Measurements from ENCODE around the gene SMOC1.

GRCh38 chr14:70033116-70033515, 153.9 kb downstream of the SMOC1 start:
- no peak for TF ChIP-seq PAX5 (IDR thresholded peaks at IDR 0.05; ENCODE audit: insufficient read depth, low read length, severe bottlenecking)
- TF ChIP-seq POLR2A (IDR thresholded peaks at IDR 0.05; ENCODE audit: low read depth, low read length), result no peak
- no peak for TF ChIP-seq POLR2AphosphoS5 (IDR thresholded peaks at IDR 0.05; ENCODE audit: low read depth, low read length)
- no peak for TF ChIP-seq TAF1 (IDR thresholded peaks at IDR 0.05; ENCODE audit: low read depth, low read length)
- TF ChIP-seq POU2F2 (IDR thresholded peaks at IDR 0.05; ENCODE audit: low read depth, low read length), result no peak
